Testis (tissue), 3 donors: ENCODE results near the gene MAN2A1. TPM values are rescaled to one million over a fixed set of nuclear protein-coding genes. Genes with fewer than 3 reads are reported as not detected.

Source experiments
- DNase-seq: peaks from one replicate; pipeline ENCODE4 v3.0.0-alpha.2; 2019
- H3K27ac ChIP-seq, 2 donors: fragments of 200-600 bp; sonication (generic); one replicate each; pipeline ENCODE4 v1.5.1; 2019
- H3K27me3 ChIP-seq: fragments of 200-600 bp; sonication (generic); one replicate; pipeline ENCODE4 v1.5.1; 2019
- H3K36me3 ChIP-seq: fragments of 200-600 bp; sonication (generic); one replicate; pipeline ENCODE4 v1.5.1; 2017; ENCODE audit warnings: low read depth; ENCODE audit errors: missing control alignments
- H3K4me1 ChIP-seq: fragments of 200-600 bp; sonication (generic); one replicate; pipeline ENCODE4 v1.5.1; 2019
- H3K4me3 ChIP-seq, 2 donors: fragments of 200-600 bp; sonication (generic); one replicate each; pipeline ENCODE4 v1.5.1; 2017 to 2019
- H3K9me3 ChIP-seq: fragments of 200-600 bp; sonication (generic); one replicate; pipeline ENCODE4 v1.5.1; 2017
- CTCF ChIP-seq, 3 experiments: fragments of 450-650 bp in 2 of 3; fragments of 200-600 bp in 1 of 3; sonication (generic) in 1 of 3; IDR thresholded peaks; one replicate each; pipeline ENCODE4 v1.5.1; 2016 to 2019; ENCODE audit warnings: antibody characterized with exemption in 3 of 3, mild to moderate bottlenecking in 2 of 3, moderate library complexity in 1 of 3
- POLR2A ChIP-seq: fragments of 450-650 bp; IDR thresholded peaks from one replicate; pipeline ENCODE4 v1.6.1; 2017; ENCODE audit warnings: antibody characterized with exemption, mild to moderate bottlenecking, moderate library complexity
- WGBS, 2 donors: methylation state at CpG; one replicate each; pipeline ENCODE4 v1.1.5; 2018; 5-methylcytosine and 5-hydroxymethylcytosine counted together
- intact Hi-C: fragments of 100-400 bp; cut with DNase I; formaldehyde crosslinking; loops from one replicate; pipeline ENCODE4 v1.15.1; 2023; ENCODE audit warnings: low total_unique reads
- polyA plus RNA-seq: library from polyadenylated mRNA; stranded (reverse); fragments of 350-450 nt; fragmentation: Illumina TruSeq; extraction: RNeasy Lipid Tissue Mini Kit (QIAGEN cat#74804); gene quantifications from one replicate; pipeline ENCODE4 v1.2.3, GENCODE V29; 2014; ENCODE audit warnings: low read depth, low replicate concordance; ENCODE audit not compliant: insufficient read depth
- total RNA-seq, 2 donors: library from RNA; depleted of rRNA; stranded (reverse); fragments of >200 nt; gene quantifications; one replicate each; pipeline ENCODE4 v1.2.3, GENCODE V29; 2016

Gene MAN2A1
- total and polyA plus RNA-seq, 3 donors from 2014 or later: 36.0 to 80.5 (median 55.6) TPM

DNA sequence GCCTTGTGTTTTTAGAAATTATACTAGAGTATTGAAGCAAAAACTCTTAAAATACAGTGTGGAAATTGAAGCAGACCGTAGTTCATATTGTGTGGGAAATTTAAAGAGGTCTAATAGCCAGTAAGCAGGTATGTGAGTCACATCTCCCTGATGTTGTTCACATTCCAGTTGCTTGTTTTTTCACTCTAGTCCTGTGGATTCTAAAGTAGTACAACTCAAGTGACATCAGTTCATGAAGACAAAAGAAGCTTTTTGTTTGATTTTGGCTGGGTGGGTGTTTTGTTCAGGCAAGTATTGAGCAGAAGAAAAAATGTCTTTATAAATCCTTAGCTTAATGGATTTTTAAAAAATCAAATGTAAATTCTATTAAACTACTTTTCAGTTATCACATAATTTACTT is 216.2 kb downstream of the MAN2A1 start:
- Histone ChIP-seq H3K36me3 (no peaks in the 10 kb centered on the region), H3K27ac (no peak overlapping the region), H3K9me3 (no peaks in the 10 kb centered on the region), H3K4me3 (no peak overlapping the region), H3K27me3 (no peaks in the 10 kb centered on the region), H3K4me1 (no peaks in the 10 kb centered on the region)
- intact Hi-C loops: no loop called here
- 95 to 96% methylated on average over 1 of the region's 1 CpG for WGBS, 2 donors
- no peak for TF ChIP-seq POLR2A
- TF ChIP-seq CTCF (IDR thresholded peaks at IDR 0.05): no peak
- no peak for DNase-seq

GRCh38 chr5:109907189-109907588 is 217.5 kb downstream of the MAN2A1 start:
- TF ChIP-seq CTCF (IDR thresholded peaks at IDR 0.05) (no peak), POLR2A (no peak)
- Histone ChIP-seq H3K27me3 (no peaks in the 10 kb centered on the region), H3K9me3 (no peaks in the 10 kb centered on the region), H3K27ac (no peak overlapping the region), H3K4me1 (no peaks in the 10 kb centered on the region), H3K4me3 (no peak overlapping the region), H3K36me3 (no peaks in the 10 kb centered on the region)
- intact Hi-C loops: no loop called here
- 76 to 80% methylated on average over 3 of the region's 3 CpGs for WGBS, 2 donors
- no peak for DNase-seq

- Histone ChIP-seq H3K9me3 (no peaks in the 10 kb centered on the region), H3K4me3 (no peak overlapping the region), H3K27ac (no peak overlapping the region), H3K27me3 (no peaks in the 10 kb centered on the region), H3K36me3 (no peaks in the 10 kb centered on the region), H3K4me1 (no peaks in the 10 kb centered on the region)
- intact Hi-C loops: no loop called here
- DNase-seq: no peak
- 83 to 97% methylated on average over 2 of the region's 2 CpGs for WGBS, 2 donors
- no peak for TF ChIP-seq POLR2A
- TF ChIP-seq CTCF (IDR thresholded peaks at IDR 0.05): no peak
These were observed 218.0 kb downstream of the MAN2A1 start for GRCh38 chr5:109907731-109908130.

DNA sequence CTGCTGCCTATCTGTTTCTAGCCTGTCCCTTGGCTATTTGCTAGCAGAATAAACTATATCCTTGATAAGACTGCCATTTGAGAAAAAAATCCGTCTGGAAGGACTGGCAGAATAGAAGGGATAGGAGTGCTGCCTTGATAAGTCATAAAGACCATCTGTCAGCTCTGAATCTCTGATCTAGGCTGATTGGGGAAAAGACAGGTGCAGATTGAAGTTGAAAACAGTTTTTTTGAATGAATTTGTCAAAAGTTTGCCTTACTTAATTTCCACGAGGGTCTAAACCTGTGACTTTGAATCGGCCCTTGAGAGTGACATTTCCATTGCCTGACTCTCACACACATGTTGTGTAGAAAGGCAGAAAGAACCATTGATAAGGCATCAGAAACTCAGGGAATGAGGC is 218.6 kb downstream of the MAN2A1 start:
- Histone ChIP-seq H3K4me3 (no peak overlapping the region), H3K27ac (no peak overlapping the region), H3K9me3 (no peaks in the 10 kb centered on the region), H3K27me3 (no peaks in the 10 kb centered on the region), H3K36me3 (no peaks in the 10 kb centered on the region), H3K4me1 (no peaks in the 10 kb centered on the region)
- intact Hi-C loops: no loop called here
- 73 to 76% methylated on average over 3 of the region's 3 CpGs for WGBS, 2 donors
- DNase-seq: no peak
- TF ChIP-seq CTCF (IDR thresholded peaks at IDR 0.05) (no peak), POLR2A (no peak)

DNA sequence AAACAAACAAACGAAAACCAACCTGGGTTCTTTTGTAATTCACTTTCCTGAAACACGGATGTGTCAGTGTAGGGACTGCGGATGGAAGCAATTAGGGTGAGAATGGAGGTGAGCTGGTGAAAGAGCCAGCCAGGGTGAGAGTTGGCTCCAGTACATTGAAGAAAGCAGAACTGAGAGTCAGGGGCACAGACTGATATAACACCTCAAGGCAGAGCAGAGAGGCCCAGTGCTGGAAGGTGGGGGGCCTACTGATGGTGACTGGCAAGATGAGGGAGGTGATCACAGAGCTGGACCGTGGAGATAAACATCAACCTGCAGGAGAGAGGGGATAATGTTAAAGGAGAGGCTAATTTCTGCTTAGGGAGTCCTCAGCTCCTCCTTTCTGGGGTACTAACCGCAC is 221.1 kb downstream of the MAN2A1 start:
- Histone ChIP-seq H3K4me3 (no peak overlapping the region), H3K4me1 (no peaks in the 10 kb centered on the region), H3K9me3 (no peaks in the 10 kb centered on the region), H3K36me3 (no peaks in the 10 kb centered on the region), H3K27ac (no peak overlapping the region), H3K27me3 (no peaks in the 10 kb centered on the region)
- TF ChIP-seq CTCF (IDR thresholded peaks at IDR 0.05): no peak
- TF ChIP-seq POLR2A: no peak
- DNase-seq: no peak
- intact Hi-C loops: no loop called here
- WGBS, 2 donors: 75 to 79% methylated on average over 5 of the region's 5 CpGs
